WTC11 (cell line): Measurements from ENCODE around the gene ZNF750. TPM values are rescaled to one million over a fixed set of nuclear protein-coding genes. Genes with fewer than 3 reads are reported as not detected.
A peak's percentile ranks its signal among the peaks of the same experiment; 100 is the strongest.

ENCODE experiments used
- ATAC-seq: fragments of 200-7000 bp; cut with Tn5 transposase; 2 replicates; pipeline ENCODE4 v1.10.0; 2021; ENCODE audit warnings: mild to moderate bottlenecking, moderate library complexity
- CTCF ChIA-PET: fragments of 300-600 bp; sonication (Branson Sonifier 250); formaldehyde crosslinking; loops from one replicate; lab custom pipeline; 2021; ENCODE audit warnings: antibody characterized with exemption; lab: Charles Lee
- POLR2A ChIA-PET: fragments of 350-600 bp; sonication (Branson Sonifier 250); formaldehyde crosslinking; loops from one replicate; lab custom pipeline; 2021; ENCODE audit warnings: antibody characterized with exemption; lab: Charles Lee
- DNase-seq: peaks from one replicate; pipeline ENCODE4 v3.0.0; 2021; ENCODE audit warnings: low spot score
- H3K27ac Mint-ChIP-seq: 2 replicates; pipeline ENCODE4 v1.8.0; 2021; ENCODE audit warnings: mixed read lengths
- H3K27me3 Mint-ChIP-seq: 2 replicates; pipeline ENCODE4 v1.8.0; 2021; ENCODE audit warnings: low read depth, mild to moderate bottlenecking, moderate library complexity, mixed read lengths
- H3K36me3 Mint-ChIP-seq: 2 replicates; pipeline ENCODE4 v1.8.0; 2021; ENCODE audit warnings: mixed read lengths
- H3K4me1 Mint-ChIP-seq: 2 replicates; pipeline ENCODE4 v1.8.0; 2022; ENCODE audit warnings: mixed read lengths
- H3K4me3 Mint-ChIP-seq: 2 replicates; pipeline ENCODE4 v1.8.0; 2021; ENCODE audit warnings: mild to moderate bottlenecking, moderate library complexity, mixed read lengths
- H3K9me3 Mint-ChIP-seq: 2 replicates; pipeline ENCODE4 v1.8.0; 2021; ENCODE audit warnings: mixed read lengths
- AR ChIP-seq: fragments of 250-450 bp; sonication (Bioruptor Pico); IDR thresholded peaks from 2 replicates; pipeline ENCODE4 v1.9.0; 2021; ENCODE audit warnings: mild to moderate bottlenecking
- ATF1 ChIP-seq: sonication (generic); formaldehyde crosslinking; IDR thresholded peaks from 2 replicates; pipeline ENCODE4 v1.8.1; 2023; ENCODE audit warnings: mild to moderate bottlenecking, moderate library complexity, missing genetic modification reagents
- ATF3 ChIP-seq: sonication (generic); formaldehyde crosslinking; conservative IDR thresholded peaks from 2 replicates; pipeline ENCODE4 v1.8.1; 2022; ENCODE audit warnings: mild to moderate bottlenecking, missing genetic modification reagents
- CREB1 ChIP-seq: sonication (generic); formaldehyde crosslinking; IDR thresholded peaks from 2 replicates; pipeline ENCODE4 v1.8.0; 2023; ENCODE audit warnings: mild to moderate bottlenecking, missing genetic modification reagents
- CREM ChIP-seq: sonication (generic); formaldehyde crosslinking; IDR thresholded peaks from 2 replicates; pipeline ENCODE4 v1.8.1; 2022; ENCODE audit warnings: mild to moderate bottlenecking, missing genetic modification reagents, moderate library complexity
- CTCF ChIP-seq: fragments of 200-600 bp; IDR thresholded peaks from 2 replicates; pipeline ENCODE4 v1.8.0; 2022; ENCODE audit warnings: antibody characterized with exemption
- FOXK1 ChIP-seq: sonication (generic); formaldehyde crosslinking; IDR thresholded peaks from 2 replicates; pipeline ENCODE4 v1.8.0; 2022; ENCODE audit warnings: mild to moderate bottlenecking, moderate library complexity, missing genetic modification reagents
- GABPB1 ChIP-seq: sonication (generic); formaldehyde crosslinking; IDR thresholded peaks from 2 replicates; pipeline ENCODE4 v1.8.1; 2023; ENCODE audit warnings: mild to moderate bottlenecking, missing genetic modification reagents
- GRHL2 ChIP-seq: fragments of 250-450 bp; sonication (Bioruptor Pico); IDR thresholded peaks from 2 replicates; pipeline ENCODE4 v1.8.0; 2022; ENCODE audit warnings: mild to moderate bottlenecking, moderate library complexity; ENCODE audit not compliant: insufficient replicate concordance, severe bottlenecking
- HMGXB4 ChIP-seq: sonication (generic); formaldehyde crosslinking; IDR thresholded peaks from 2 replicates; pipeline ENCODE4 v1.8.1; 2023; ENCODE audit warnings: mild to moderate bottlenecking, moderate library complexity, missing genetic modification reagents
- MLX ChIP-seq: sonication (generic); formaldehyde crosslinking; IDR thresholded peaks from 2 replicates; pipeline ENCODE4 v1.8.1; 2023; ENCODE audit warnings: mild to moderate bottlenecking, missing genetic modification reagents, moderate library complexity
- NR1H2 ChIP-seq: sonication (generic); formaldehyde crosslinking; IDR thresholded peaks from 2 replicates; pipeline ENCODE4 v1.9.0; 2021; ENCODE audit warnings: mild to moderate bottlenecking, moderate library complexity, missing genetic modification reagents
- NR2C2 ChIP-seq: sonication (generic); formaldehyde crosslinking; IDR thresholded peaks from 2 replicates; pipeline ENCODE4 v1.8.0; 2022; ENCODE audit warnings: mild to moderate bottlenecking, missing genetic modification reagents
- NR3C1 ChIP-seq: sonication (generic); formaldehyde crosslinking; conservative IDR thresholded peaks from 2 replicates; pipeline ENCODE4 v1.8.1; 2023; ENCODE audit warnings: low read depth, mild to moderate bottlenecking, missing genetic modification reagents
- OVOL2 ChIP-seq: fragments of 250-450 bp; sonication (Bioruptor Pico); IDR thresholded peaks from 2 replicates; pipeline ENCODE4 v1.9.0; 2021; ENCODE audit warnings: mild to moderate bottlenecking, borderline replicate concordance
- PREB ChIP-seq: sonication (generic); formaldehyde crosslinking; IDR thresholded peaks from 2 replicates; pipeline ENCODE4 v1.8.1; 2022; ENCODE audit warnings: mild to moderate bottlenecking, missing genetic modification reagents, moderate library complexity, borderline replicate concordance
- SOX15 ChIP-seq: fragments of 250-450 bp; sonication (Bioruptor Pico); IDR thresholded peaks from 2 replicates; pipeline ENCODE4 v1.9.0; 2021; ENCODE audit warnings: mild to moderate bottlenecking
- SP1 ChIP-seq: sonication (generic); formaldehyde crosslinking; conservative IDR thresholded peaks from 2 replicates; pipeline ENCODE4 v1.8.1; 2022; ENCODE audit warnings: missing genetic modification reagents
- ZMAT4 ChIP-seq: fragments of 250-450 bp; sonication (Bioruptor Pico); IDR thresholded peaks from 2 replicates; pipeline ENCODE4 v1.9.0; 2021; ENCODE audit warnings: mild to moderate bottlenecking
- ZNF232 ChIP-seq: sonication (generic); formaldehyde crosslinking; IDR thresholded peaks from 2 replicates; pipeline ENCODE4 v1.8.0; 2022; ENCODE audit warnings: mild to moderate bottlenecking, missing genetic modification reagents
- ZNF263 ChIP-seq: sonication (generic); formaldehyde crosslinking; IDR thresholded peaks from 2 replicates; pipeline ENCODE4 v1.8.1; 2022; ENCODE audit warnings: low read depth, mild to moderate bottlenecking, moderate library complexity, missing genetic modification reagents
- ZNF671 ChIP-seq: fragments of 250-450 bp; sonication (Bioruptor Pico); IDR thresholded peaks from 2 replicates; pipeline ENCODE4 v1.8.0; 2021; ENCODE audit warnings: mild to moderate bottlenecking
- total RNA-seq: library from RNA; stranded (reverse); gene quantifications from 3 replicates; pipeline ENCODE4 v1.2.3, GENCODE V29; 2021

ZNF750 gene
- total RNA-seq, 1 experiment from 2014 or later, result 0.04 TPM

- no peak for TF ChIP-seq ZMAT4 (CRISPR knock-in tag)
- no peak for TF ChIP-seq ZNF263 (CRISPR knock-in tag)
- no peak for TF ChIP-seq ZNF671
- TF ChIP-seq ZNF232 (CRISPR knock-in tag), result no peak
- no peak for TF ChIP-seq FOXK1 (CRISPR knock-in tag)
These were observed 5.5 kb upstream of the ZNF750 start (continued) for GRCh38 chr17:82845163-82845807.

GRCh38 chr17:82844796-82845162, 5.0 kb upstream of the ZNF750 start:
- ChIA-PET CTCF (no interaction called here), POLR2A (no interaction called here)
- TF ChIP-seq ATF3 (no peak), SP1 (no peak), NR2C2 (CRISPR knock-in tag) (no peak), CREB1 (no peak), OVOL2 (CRISPR knock-in tag) (no peak), CTCF (no peak), ATF1 (CRISPR knock-in tag) (no peak), SOX15 (CRISPR knock-in tag) (no peak), MLX (CRISPR knock-in tag) (no peak), NR1H2 (CRISPR knock-in tag) (no peak)
- peaks cover 4% of the 10 kb centered on the region for H3K9me3 Mint-ChIP-seq
- H3K27ac Mint-ChIP-seq, result peak overlapping the region; percentile 45; the same call in 1 of the 2 replicates
- peaks cover 18% of the 10 kb centered on the region for H3K4me1 Mint-ChIP-seq
- H3K36me3 Mint-ChIP-seq, result peaks cover 16% of the 10 kb centered on the region
- no peaks in the 10 kb centered on the region for H3K27me3 Mint-ChIP-seq
- no peak overlapping the region for H3K4me3 Mint-ChIP-seq
- ATAC-seq (no peak), DNase-seq (no peak)

GRCh38 chr17:82843904-82844680, 4.3 kb upstream of the ZNF750 start:
- Mint-ChIP-seq H3K9me3 (0 out of 2 replicates have a peak, but pooled peaks cover under 1% of the 10 kb centered on the region), H3K27ac (peak overlapping the region; percentile 45; the same call in 1 of the 2 replicates), H3K36me3 (peaks cover 11% of the 10 kb centered on the region), H3K27me3 (no peaks in the 10 kb centered on the region), H3K4me1 (peaks cover 25% of the 10 kb centered on the region), H3K4me3 (no peak overlapping the region)
- ChIA-PET CTCF (interaction anchor here (1.1 to 1.6 kb wide), 3 partner anchors 31 to 74 kb away, joined by 4 to 6 read pairs (median 6); no protein-coding TSS in a partner anchor), POLR2A (interaction anchor here (0.6 to 0.8 kb wide), 2 partner anchors 19 to 42 kb away, joined by 3 read pairs; no protein-coding TSS in a partner anchor)
- no peak for DNase-seq
- ATAC-seq, result no peak
- TF ChIP-seq NR3C1 (CRISPR knock-in tag) (no peak), GRHL2 (CRISPR knock-in tag) (no peak), GABPB1 (no peak), CREM (CRISPR knock-in tag) (no peak), PREB (CRISPR knock-in tag) (no peak), HMGXB4 (CRISPR knock-in tag) (no peak), AR (no peak)
